GM12874 (cell line): ENCODE results near the gene NOX4.

Experiments used
- CTCF ChIP-seq: IDR thresholded peaks from 2 replicates; pipeline ENCODE4 v1.5.1; 2011; ENCODE audit warnings: low read depth, mild to moderate bottlenecking, control low read depth, low read length, moderate library complexity; ENCODE audit not compliant: insufficient read depth

The NOX4 gene

GRCh38 chr11:89490981-89491690 lies at the start of gene NOX4:
NOX4 (minus strand) TSS chr11:89491375; CDS start chr11:89491246, 129 bp downstream.
- no peak for TF ChIP-seq CTCF

- TF ChIP-seq CTCF, result no peak
Observed at GRCh38 chr11:89540826-89541225, 49.7 kb upstream of the NOX4 start.

GRCh38 chr11:89537936-89538335 lies 46.8 kb upstream of the NOX4 start:
- TF ChIP-seq CTCF, result no peak

- no peak for TF ChIP-seq CTCF
Observed at GRCh38 chr11:89536926-89537325, 45.8 kb upstream of the NOX4 start.

GRCh38 chr11:89535221-89535620 lies 44.0 kb upstream of the NOX4 start:
- no peak for TF ChIP-seq CTCF

GRCh38 chr11:89529626-89530380 lies 38.6 kb upstream of the NOX4 start:
- TF ChIP-seq CTCF, result no peak

- TF ChIP-seq CTCF, result no peak
Observed at GRCh38 chr11:89521792-89522191, 30.6 kb upstream of the NOX4 start.
